Measurements from ENCODE around the gene MSTN.

DNA sequence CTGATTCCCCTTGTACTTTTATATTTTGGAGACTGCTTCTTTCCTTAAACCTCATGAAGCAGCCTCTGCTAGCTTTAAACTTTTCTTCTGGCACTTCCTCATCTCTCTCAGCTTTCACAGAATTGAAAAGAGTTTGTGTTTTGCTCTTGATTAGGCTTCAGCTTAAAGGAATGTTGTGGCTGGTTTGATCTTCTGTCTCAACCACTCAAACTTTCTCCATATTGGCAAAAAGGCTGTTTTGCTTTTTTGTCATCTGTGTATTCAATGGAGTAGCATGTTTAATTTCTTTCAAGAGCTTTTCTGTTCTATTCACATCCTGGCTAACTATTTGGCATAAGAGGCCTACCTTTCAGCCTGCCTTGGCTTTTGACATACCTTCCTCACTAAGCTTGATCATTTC lies 36.3 kb upstream of the MSTN start:
- TF ChIP-seq GATA3 (IDR thresholded peaks at IDR 0.05; ENCODE audit: low read depth, low read length) (no peak), GATA2 (IDR thresholded peaks at IDR 0.05; ENCODE audit: low read depth, low read length) (no peak)
